Measurements from ENCODE around the gene CNTN4.

Gene CNTN4

GRCh38 chr3:2880218-2880756 is 781.6 kb downstream of the CNTN4 start:
- in situ Hi-C loops (cut with HindIII; ENCODE audit: low pct_ligation_motif_present, low sequenced_read_pairs), result no loop called here
- no peaks in the 10 kb centered on the region for H3K36me3 ChIP-seq (replicated peaks)
- TF ChIP-seq, protein P1, sequence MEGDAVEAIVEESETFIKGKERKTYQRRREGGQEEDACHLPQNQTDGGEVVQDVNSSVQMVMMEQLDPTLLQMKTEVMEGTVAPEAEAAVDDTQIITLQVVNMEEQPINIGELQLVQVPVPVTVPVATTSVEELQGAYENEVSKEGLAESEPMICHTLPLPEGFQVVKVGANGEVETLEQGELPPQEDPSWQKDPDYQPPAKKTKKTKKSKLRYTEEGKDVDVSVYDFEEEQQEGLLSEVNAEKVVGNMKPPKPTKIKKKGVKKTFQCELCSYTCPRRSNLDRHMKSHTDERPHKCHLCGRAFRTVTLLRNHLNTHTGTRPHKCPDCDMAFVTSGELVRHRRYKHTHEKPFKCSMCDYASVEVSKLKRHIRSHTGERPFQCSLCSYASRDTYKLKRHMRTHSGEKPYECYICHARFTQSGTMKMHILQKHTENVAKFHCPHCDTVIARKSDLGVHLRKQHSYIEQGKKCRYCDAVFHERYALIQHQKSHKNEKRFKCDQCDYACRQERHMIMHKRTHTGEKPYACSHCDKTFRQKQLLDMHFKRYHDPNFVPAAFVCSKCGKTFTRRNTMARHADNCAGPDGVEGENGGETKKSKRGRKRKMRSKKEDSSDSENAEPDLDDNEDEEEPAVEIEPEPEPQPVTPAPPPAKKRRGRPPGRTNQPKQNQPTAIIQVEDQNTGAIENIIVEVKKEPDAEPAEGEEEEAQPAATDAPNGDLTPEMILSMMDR (IDR thresholded peaks at IDR 0.05; ENCODE audit: low read depth, low read length, missing control alignments), result no peak
- H3K27ac ChIP-seq, result no peak overlapping the region
- no peak overlapping the region for H3K4me3 ChIP-seq (ENCODE audit: low read depth, low read length)
- DNase-seq, result no peak
- H3K27me3 ChIP-seq (replicated peaks), result no peaks in the 10 kb centered on the region

DNA sequence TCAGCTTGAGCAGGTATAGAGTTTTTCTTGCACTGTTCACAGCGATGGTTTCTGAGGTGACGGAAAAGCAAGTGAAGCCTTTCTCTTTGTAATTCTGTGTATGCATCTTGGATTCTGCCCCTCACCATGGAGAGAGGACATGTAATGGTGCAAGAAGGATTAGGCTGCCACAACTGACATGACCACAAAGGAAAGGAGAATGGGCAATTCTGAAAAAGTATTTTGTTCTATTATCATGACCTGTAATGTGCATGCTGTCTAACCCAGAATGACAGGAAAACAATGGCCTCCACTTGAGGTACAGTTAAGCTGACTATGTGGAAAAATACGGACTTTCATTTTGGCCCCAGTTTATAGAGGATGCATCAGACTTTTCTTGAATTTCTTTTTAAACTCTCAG is 784.6 kb downstream of the CNTN4 start:
- H3K27ac ChIP-seq, result no peak overlapping the region
- DNase-seq, result no peak
- in situ Hi-C loops (cut with HindIII; ENCODE audit: low pct_ligation_motif_present, low sequenced_read_pairs), result no loop called here
- no peaks in the 10 kb centered on the region for H3K27me3 ChIP-seq (replicated peaks)
- H3K36me3 ChIP-seq (replicated peaks), result no peaks in the 10 kb centered on the region
- TF ChIP-seq, protein P1 (IDR thresholded peaks at IDR 0.05; ENCODE audit: low read depth, low read length, missing control alignments), result no peak
- no peak overlapping the region for H3K4me3 ChIP-seq (ENCODE audit: low read depth, low read length)

- in situ Hi-C loops (cut with HindIII; ENCODE audit: low pct_ligation_motif_present, low sequenced_read_pairs), result no loop called here
- Histone ChIP-seq H3K27me3 (replicated peaks) (no peaks in the 10 kb centered on the region), H3K27ac (no peak overlapping the region), H3K4me3 (ENCODE audit: low read depth, low read length) (no peak overlapping the region), H3K36me3 (replicated peaks) (no peaks in the 10 kb centered on the region)
- DNase-seq, result no peak
- TF ChIP-seq, protein P1 (IDR thresholded peaks at IDR 0.05; ENCODE audit: low read depth, low read length, missing control alignments), result no peak
These were observed 789.9 kb downstream of the CNTN4 start for GRCh38 chr3:2888592-2888991.

DNA sequence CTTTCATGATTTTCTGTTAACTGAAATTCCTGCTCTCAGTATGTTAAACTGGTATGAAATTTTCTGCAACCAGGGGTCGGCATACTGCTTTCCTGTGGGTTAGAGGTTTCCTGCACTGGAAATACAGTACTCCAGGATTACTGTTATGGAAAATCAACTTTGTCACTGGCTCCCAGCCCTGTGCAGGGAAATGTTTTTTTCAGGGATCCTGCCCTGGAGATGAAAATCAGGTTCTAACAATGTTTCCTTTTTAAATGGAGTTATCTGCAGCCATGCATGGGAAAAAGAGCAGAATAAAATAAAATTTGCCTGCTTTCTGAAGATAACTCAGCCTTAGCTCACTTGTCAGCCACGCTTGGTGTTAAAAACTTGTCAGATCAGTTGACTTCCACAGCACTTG is 791.1 kb downstream of the CNTN4 start:
- no peaks in the 10 kb centered on the region for H3K27me3 ChIP-seq (replicated peaks)
- DNase-seq, result no peak
- H3K36me3 ChIP-seq (replicated peaks), result no peaks in the 10 kb centered on the region
- no peak overlapping the region for H3K4me3 ChIP-seq (ENCODE audit: low read depth, low read length)
- no peak overlapping the region for H3K27ac ChIP-seq
- TF ChIP-seq, protein P1 (IDR thresholded peaks at IDR 0.05; ENCODE audit: low read depth, low read length, missing control alignments), result no peak
- in situ Hi-C loops (cut with HindIII; ENCODE audit: low pct_ligation_motif_present, low sequenced_read_pairs), result no loop called here

DNA sequence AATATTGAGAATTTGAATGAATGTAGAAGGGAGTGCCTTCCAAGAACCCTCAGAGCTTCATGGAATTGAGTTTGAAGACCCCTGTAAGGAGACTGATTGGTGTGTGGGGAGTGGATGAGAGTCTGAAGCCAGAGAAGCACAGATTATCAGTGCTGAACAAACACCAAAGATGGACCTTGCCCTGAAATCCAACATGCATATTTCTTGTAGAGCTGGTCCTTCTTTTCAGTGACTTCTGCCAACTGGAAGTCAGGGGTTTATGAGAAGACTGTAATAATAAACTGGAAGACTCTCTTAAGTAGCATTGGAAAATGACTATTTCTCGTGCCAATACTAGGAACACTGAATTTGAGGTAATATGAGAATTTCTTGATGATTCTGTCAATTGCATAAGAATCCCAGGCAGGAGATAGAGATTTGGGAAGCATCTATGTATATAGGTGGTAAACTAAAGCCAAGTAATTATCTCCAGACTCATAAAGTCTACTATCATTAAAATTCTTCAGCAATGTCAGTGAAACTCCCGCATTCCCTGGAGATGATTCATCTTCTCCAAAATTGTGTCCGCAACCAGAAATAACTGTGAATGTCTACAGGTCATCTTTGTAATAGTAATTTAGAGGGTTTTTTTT is 797.8 kb downstream of the CNTN4 start:
- no peak for DNase-seq
- Histone ChIP-seq H3K4me3 (ENCODE audit: low read depth, low read length) (no peak overlapping the region), H3K27me3 (replicated peaks) (no peaks in the 10 kb centered on the region), H3K36me3 (replicated peaks) (no peaks in the 10 kb centered on the region), H3K27ac (no peak overlapping the region)
- TF ChIP-seq, protein P1 (IDR thresholded peaks at IDR 0.05; ENCODE audit: low read depth, low read length, missing control alignments), result no peak
- in situ Hi-C loops (cut with HindIII; ENCODE audit: low pct_ligation_motif_present, low sequenced_read_pairs), result no loop called here

DNA sequence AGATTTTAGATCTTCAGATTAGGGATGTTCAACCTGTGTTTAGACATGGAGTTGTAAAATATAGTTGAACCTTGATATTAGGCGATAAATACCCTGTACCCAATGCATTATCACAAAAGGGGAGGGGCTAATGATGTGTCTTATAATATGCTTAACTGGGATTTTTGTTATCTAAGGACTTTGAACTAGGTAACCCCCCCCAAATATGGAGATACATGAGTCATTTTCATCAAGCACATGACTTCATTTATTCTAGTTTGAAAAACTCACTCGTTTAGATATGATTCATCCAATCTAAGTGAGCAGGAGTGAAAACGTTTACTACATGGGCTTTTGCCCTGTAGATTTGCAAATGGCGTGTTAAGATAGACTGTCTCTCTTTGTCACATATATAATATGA is 799.2 kb downstream of the CNTN4 start:
- no peak overlapping the region for H3K4me3 ChIP-seq (ENCODE audit: low read depth, low read length)
- no peaks in the 10 kb centered on the region for H3K27me3 ChIP-seq (replicated peaks)
- H3K36me3 ChIP-seq (replicated peaks), result no peaks in the 10 kb centered on the region
- TF ChIP-seq, protein P1 (IDR thresholded peaks at IDR 0.05; ENCODE audit: low read depth, low read length, missing control alignments), result no peak
- in situ Hi-C loops (cut with HindIII; ENCODE audit: low pct_ligation_motif_present, low sequenced_read_pairs), result no loop called here
- H3K27ac ChIP-seq, result no peak overlapping the region
- DNase-seq, result no peak

All from brain microvascular endothelial cell (primary cell).